HG03135 (cell line): ENCODE results near the gene JADE3.
A peak's percentile ranks its signal among the peaks of the same experiment; 100 is the strongest.

Source experiments
- ATAC-seq: cut with Tn5 transposase; IDR thresholded peaks from one replicate; pipeline ENCODE4 v1.9.1; 2021; ENCODE audit warnings: mild to moderate bottlenecking, moderate library complexity; ENCODE audit not compliant: unreplicated experiment

JADE3 gene

DNA sequence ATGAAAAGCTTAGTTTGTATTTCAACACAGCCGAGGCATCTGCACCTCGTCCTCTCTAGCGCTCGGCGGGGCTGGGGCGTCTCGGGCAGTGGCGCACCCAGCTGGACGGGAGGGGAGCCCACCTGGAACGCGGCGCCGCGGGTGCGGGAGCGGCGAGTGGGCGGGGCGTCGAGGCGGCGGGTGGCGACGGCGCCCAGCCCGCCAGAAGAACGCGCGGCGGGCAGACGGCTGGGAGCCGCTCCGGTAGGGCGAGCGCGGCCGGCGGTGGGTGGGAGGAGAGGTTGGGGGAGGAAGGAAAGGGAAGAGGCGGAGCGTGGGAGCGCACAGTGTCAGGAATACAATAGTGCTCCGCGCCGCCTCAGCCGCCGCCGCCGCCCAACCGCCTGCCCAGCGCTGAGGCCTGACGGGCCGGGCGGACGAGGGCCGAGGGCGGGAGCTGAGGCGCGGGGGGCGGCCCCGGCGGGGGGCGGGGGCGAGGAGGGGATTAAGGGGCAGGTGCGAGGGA, at the start of gene JADE3:
TSS of gene JADE3 (plus strand) at position 324 of the 505 bp plus-strand sequence. CDS start 72,474 bp downstream, outside the sequence.
- no peak for ATAC-seq

DNA sequence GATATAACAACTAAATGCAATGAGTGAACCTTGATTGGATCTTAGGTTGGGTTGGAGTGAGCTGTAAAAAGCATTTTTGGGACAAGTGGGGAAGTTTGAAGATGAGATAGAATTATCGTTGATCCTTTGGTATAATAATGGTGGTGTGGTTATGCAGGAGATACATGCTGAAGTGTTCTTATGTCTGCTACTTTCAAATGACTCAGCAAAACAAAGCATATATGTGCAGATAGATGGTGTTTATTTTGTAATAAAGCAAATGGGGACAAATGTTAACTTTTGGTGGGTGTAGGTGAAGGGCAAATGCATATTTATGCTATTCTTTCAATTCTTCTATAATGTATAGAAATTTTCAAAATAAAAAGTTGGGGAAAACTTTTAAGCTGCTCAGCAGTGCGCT, 49.1 kb upstream of the JADE3 start:
- ATAC-seq = no peak

DNA sequence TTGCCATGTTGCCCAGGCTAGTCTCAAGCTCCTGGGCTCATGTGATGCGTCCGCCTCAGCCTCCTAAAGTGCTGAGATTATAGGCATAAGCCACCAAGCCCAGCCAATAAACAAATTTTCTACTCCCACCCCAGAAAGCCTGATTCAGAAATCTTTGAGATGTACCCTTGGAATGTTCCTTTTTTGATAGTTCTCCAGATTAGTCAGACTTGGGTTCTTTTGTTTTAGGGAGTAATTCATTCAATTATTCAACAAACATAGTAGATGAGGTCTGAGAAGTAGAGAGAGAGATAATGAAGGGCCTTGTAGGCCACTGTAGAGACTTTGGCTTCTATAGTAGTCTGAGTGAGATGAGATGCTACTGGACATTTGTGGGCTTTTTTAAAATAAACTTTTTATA, 47.6 kb upstream of the JADE3 start:
- no peak for ATAC-seq

DNA sequence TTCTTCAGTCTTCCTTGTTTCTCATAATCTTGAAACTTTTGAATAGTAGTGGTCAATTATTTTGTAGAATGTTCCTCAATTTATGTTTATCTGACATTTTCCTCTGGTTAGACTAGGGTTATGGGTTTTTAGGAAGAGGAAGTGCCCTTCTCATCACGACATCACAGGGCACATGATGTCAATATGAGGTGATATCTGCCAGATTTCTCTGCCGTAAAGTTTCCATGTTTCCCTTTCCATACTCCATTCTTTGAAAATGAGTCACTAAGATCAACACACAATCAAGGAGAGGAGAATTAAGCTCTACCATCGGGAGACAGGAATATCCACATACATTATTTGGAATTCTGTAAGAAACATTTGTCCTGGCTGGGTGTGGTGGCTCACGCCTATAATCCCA, 46.9 kb upstream of the JADE3 start:
- no peak for ATAC-seq

DNA sequence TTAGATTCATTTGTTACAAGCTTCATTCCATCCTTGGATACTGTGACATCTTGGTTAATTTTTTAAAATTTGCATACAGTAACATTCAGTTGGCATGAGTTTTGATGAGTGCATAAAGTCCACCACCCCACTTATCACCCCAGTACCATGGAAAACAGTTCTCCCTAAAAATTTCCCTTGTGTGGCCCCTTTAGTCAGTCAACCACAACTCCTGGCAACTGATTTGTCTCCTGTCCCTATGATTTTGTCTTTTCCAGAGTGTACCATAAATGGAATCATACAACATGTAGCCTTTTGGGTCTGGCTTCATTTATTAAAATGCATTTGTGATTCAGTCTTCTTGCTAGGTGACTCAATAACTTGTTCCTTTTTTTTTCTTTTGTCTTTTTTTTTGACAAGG, 45.5 kb upstream of the JADE3 start:
- ATAC-seq = no peak

DNA sequence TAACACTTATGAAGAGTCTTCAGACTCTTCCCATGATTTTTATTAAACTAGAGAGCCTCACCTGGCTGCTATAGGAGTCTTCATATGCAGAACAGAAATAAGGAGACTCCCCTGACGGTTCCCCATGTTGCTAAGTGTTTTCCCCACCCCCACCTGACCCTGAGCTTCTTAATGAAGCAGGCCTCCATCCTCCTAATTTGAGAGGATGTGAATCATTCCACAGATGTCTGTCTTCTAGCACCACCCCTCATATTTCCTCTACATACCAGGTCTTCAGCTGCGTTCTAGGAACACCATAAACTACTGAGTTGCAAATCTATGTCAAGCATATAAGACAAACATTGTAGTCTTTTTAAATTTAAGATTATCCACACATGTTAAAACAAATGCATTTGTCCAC, 38.5 kb upstream of the JADE3 start:
- ATAC-seq = no peak

DNA sequence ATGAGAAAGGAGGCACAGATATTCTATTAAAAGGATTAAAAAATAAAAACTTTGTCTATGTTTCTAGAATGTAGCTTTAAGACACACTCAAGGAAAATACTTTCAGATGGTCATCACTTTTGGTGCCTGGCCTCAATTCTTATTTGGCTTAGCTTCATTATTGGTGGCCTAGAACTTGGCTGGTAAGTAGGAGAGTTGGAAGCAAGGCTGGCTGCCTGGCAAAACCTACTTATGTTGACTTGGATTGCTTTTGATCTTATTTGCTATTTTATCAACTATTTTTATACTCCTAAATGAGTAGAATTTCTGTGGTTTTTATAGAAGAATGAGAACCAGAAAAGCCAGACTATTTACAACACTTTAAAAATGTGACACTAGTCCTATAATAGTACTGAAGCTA, 35.3 kb upstream of the JADE3 start:
- no peak for ATAC-seq

DNA sequence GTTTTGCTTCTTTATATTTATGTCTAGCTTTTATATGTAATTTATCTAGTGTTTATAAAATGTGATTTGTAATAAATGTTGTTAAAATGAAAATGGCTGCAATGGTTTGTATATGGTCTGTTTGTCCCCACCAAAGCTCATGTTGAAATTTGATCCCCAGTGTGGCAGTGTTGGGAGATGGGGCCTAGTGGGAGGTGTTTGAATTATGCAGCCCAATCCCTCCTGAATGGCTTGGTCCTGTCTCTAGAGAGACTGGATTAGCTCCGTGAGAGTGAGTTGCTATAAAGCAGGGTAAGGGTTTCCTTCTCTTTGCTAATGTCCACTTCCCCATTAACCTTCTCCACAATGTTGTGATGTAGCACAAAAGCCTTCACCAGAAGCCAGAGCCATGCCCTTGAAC, 30.0 kb upstream of the JADE3 start:
- ATAC-seq = no peak

DNA sequence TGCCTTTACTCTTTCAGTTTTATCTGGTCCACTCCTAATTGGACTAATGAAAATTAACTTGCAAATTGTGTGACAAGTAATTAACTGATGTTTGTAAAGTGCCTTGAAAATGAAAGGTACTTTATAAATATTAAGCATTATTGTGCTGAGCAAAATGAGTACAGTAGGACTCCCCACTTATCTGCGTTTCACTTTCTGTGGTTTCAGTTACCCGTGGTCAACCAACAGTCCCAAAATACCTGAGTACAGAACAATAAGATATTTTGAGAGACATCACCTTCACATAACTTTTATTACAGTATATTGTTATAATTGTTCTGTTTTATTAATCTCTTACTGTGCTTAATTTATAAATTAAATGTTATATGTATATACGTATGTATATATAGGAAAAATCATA, 27.4 kb upstream of the JADE3 start:
- ATAC-seq = no peak

DNA sequence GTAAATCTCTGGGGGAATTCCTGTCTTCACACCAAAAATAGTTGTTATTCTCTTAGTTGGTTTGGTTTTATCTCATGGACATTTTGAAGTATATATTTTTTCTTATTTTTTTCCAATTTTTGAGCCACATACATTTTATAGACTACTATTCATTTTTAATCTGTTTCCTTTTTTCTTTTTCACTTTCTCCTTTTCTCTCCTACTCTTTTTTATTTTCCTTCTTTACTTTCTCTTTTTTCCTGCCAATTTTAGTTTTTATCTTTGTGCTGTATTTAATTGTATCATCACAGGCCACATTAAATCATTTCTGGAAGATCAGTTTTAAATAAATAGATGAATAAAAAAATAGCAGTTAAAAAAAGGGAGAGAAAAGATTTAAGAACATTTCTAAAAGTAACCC, 14.0 kb upstream of the JADE3 start:
- no peak for ATAC-seq

DNA sequence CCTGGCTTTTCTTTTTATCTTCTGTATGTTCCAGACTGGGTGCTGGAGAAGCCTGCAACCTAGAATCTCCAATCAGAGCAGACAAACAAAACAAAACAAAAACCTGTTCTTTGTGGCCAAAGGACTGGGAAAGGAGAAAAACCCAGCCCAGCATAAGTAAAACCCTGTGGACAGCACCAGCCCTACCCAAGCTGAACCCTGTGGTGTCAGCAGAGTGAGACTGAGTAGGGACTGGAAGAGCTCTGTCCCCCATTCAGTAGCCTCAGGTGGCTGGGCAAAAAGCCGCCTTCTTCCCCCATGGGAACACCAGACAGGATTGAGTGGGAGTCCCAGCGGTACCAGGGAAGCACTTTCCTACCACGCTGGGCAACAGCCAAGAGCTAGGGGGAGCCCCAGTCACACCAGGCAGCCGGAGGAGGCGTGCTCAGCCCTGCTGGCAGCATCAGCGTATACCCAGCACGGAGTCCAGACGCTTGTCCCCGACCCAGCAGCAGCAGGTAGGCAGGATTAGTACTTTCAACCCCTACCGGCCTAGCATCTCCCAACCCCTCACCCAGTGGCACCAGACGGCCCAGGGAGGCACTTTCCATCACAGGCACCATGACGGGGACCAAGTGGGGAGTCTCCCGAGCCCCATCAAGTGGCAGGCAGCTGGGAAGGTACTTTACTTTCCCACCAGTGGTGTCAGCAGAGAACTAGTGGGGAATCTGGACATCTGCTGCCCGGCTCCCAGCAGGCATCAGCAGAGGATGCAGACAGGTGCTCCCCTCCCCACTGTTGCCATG, 8.6 kb upstream of the JADE3 start:
- peak; percentile 77 for ATAC-seq

DNA sequence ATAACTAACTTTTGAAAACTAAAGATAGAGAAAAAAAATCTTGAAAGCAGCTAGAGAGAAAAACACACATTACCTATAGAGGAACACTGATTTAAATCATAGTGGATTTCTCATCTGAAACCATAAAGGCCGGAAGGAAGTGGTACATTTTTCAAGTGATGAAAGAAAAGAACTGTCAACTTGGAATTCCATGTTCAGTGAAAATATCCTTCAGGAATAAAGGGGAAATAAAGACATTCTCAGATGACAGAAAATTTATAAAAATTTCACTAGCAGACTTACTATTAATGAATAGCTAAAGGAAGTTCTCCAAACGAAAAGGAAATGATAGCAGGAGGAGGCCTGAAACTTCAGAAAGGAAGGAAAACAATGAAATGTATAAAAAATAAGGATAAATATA, 7.6 kb upstream of the JADE3 start:
- ATAC-seq = no peak

DNA sequence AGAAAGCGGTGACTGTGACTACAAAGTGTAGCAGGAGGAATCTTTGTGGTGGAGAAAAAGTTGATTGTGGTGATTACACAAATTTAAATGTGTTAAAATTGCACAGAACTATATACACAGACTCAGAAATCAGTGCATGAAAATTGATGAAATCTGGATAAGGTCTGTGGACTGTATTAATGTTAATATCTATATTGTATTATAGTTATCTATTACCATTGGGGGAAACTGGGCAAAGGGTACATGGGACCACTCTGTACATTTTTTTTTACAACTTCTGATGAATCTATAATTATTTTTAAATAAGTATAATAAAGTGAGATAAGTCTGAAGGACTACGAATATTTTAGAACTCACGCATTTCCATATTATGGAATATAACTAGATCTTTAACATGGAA, 1.8 kb upstream of the JADE3 start:
- no peak for ATAC-seq

DNA sequence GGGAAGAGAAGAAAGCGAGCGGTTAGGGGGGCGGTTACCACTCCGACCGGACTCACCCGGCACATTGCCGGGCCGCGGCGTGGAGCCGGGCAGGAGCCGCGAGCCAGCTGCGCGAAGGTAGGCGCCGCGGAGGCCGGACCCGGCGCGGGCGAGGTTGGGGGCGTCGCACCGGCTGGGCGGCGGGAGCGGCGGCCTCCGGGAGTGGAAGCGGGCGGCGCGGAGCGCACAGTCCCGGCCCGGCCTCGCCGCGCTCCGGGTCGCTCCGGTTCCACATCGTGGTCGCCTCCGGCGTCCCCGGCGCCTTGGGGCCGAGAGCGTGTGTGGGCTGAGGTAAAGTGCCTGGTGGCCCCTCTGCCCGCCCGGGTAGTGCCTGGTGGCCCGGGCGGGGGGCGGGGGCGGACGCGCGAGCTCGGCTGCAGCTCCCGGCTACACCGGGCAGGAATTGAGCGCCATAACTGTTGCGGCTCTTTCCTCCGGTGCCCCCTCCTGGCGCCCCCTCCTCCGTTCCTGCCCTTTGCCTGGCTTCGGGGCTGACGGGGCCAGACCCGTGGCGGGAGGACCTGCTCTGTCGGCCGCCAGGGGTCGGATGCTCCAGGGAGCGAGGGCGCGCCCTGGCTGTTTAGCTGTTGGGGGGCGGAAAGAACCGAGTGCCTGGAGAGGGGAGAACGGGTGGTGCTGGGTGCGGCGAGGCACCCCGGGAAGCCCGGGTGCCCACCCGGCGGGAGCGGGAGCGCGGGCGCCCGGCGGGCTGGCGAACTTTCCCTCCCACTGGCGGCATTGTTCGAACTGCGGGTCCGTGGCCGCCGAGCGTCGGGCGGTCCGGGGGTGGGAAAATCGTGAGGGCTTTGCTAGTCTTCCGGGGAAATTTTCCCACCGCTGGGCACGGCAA, 626 bp downstream of the JADE3 start:
- ATAC-seq = no peak

DNA sequence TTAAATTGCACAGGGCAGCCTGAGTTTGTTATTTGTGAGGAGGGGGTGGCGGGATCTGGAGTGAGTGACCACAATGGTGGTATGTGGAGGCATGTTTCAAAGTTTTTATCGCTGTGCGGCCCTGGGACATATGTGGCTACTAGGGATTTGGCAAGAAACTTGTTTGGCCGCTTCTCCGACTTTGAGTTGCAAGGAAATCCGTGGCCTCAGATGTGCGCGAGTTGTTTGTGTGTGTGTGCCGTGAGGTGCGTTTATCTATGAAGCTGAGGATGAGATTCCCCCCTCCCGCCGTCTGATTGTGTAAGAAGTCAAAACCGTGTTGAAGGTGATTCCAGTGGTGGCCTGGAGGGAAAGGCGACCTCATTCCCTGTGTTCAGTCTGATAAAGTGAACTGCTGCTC, 1.4 kb downstream of the JADE3 start:
- no peak for ATAC-seq

DNA sequence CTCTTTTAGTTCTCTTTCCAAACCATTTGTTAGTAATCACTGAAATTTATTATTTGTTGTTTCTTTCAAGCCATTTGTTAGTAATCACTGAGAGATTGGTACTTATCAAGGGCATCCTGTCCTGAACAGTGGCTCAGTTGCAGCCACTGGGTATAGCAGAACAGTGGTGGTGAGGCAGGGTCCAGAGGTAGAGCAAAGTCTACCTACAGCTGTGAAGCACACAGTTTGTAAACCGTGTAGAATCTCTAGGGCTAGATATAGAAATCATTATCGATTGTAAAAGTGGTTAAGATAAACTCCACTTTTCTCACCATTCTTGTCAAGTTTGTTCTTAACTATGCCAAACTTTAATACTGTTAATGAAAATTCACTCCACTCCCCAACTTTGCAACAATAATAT, 4.1 kb downstream of the JADE3 start:
- no peak for ATAC-seq

DNA sequence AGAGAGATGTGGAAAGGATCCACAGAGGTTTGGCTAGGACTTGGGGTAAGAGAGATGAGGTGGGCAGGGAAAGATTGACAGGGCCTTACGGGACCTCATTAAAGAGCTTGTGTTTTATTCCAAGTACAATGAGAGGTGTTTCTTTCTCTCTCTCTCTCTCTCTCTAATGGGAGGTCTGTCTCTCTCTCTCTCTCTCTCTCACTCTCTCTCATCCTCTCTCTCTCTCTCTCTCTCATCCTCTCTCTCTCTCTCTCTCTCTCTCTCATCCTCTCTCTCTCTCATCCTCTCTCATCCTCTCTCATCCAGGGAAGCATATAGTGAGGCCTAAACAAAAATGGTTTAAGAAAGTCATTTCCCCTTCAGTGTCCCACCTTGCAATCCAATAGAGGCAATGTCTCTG, 5.4 kb downstream of the JADE3 start:
- ATAC-seq = no peak

DNA sequence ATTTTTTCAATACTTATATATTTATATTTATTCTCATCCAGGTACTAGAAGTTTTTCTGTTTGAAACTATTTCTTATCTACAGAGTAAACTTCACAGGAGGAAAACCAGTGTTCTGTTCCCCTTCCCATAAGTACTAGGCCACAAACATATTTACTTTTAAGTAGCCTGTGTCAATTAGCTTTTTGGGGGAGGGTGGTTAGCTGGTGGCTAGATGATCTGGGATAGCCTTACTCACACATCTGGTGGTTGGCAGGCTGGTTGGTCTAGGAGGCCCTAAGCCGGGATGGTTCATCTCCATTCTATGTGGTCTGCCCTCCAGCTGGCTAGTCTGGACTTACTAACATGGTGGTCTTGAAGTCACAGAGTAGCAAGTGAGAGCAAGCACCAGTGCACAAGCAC, 6.2 kb downstream of the JADE3 start:
- no peak for ATAC-seq

DNA sequence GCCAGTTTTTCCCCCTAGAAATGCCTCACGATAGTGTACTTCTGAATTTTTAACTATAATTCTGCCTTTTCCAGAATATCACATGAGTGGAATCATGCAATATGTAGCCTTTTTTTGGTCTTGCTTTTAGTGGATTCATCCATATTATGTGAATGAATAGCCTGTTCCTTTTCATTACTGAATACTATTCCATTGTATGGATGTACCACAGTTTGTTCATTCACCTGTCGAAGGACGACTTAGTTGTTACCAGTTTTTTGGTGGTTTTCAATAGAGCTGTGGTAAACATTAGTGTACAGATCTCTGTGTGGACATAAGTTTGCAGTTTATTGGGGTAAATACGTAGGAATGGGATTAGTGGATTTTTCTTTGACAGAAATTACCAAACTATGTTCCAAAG, 8.0 kb downstream of the JADE3 start:
- no peak for ATAC-seq

DNA sequence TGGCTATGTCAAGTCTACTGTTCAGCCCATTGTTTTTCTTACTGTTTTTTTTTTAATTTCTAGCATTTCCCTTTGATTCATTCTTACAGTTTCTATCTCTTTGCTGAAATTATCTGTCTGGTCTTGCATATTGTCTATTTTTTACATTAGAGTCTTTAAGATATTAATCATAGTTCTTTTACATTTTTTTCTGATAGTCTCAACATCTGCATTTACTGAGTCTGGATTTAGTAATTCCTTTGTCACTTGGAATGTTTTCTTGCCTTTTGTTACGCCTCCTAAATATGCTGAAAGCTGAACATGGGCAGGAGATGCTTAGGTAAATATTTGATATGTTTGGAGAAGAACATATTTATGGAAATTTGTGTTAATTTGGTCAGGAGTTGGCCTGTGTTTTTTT, 10.4 kb downstream of the JADE3 start:
- ATAC-seq = no peak

DNA sequence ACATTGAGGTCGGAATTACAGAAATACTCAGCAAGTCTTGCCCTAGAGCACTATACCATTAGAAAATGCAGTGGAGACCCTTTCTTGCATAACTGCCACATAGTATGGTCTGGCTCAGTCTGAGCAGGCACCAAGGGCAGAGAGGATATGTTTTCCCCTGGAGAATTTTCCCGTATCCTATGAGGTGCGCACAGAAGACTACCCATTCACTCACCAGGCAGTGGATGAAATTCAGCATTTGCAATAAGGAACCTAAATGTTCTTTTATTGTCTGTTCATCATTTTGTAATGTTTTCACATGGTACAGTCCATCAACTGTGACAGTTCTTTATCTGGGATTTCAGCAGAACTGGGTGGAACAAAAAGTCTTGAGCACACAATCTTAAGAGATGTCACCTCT, 15.5 kb downstream of the JADE3 start:
- no peak for ATAC-seq
